ENCODE results near the gene KCNC3. TPM values are rescaled to one million over a fixed set of nuclear protein-coding genes. Genes with fewer than 3 reads are reported as not detected.

KCNC3 gene
- total RNA-seq, 1 experiment from 2014 or later, result 17.3 TPM

GRCh38 chr19:50378863-50379236 lies 49.7 kb upstream of the KCNC3 start:
- no peak overlapping the region for H3K27ac ChIP-seq (ENCODE audit: insufficient read length, low read depth, low read length)
- no peak overlapping the region for H2AFZ ChIP-seq (ENCODE audit: low read length)
- H2BK20ac ChIP-seq (ENCODE audit: low read depth, low read length, poor library complexity, severe bottlenecking), result no peak overlapping the region
- H3K4me1 Mint-ChIP-seq, result peaks cover 8 to 17% of the 10 kb centered on the region in 2 experiments
- no peak overlapping the region for H3K56ac ChIP-seq (ENCODE audit: insufficient read length, low read depth, low read length)
- no peak overlapping the region for H4K5ac ChIP-seq (ENCODE audit: insufficient read length, low read depth, low read length)
- no peak overlapping the region for H4K8ac ChIP-seq (replicated peaks; ENCODE audit: insufficient read length, low read depth, low read length)
- no peak overlapping the region for H2BK120ac ChIP-seq (ENCODE audit: low read depth, low read length, poor library complexity, severe bottlenecking)
- H3K9me3 ChIP-seq (ENCODE audit: control insufficient read depth, low read depth, low read length), result no peaks in the 10 kb centered on the region
- no peak for DNase-seq
- no peak overlapping the region for H2BK5ac ChIP-seq (ENCODE audit: insufficient read length, low read length)
- no peak overlapping the region for H3K14ac ChIP-seq (ENCODE audit: insufficient read depth, low read length)
- no CpG with 5 or more reads among the region's 10 CpGs for WGBS (ENCODE audit: extremely low coverage, insufficient read length, low lambda C conversion rate)
- H3K27me3 Mint-ChIP-seq (ENCODE audit: low read depth), result 0 out of 2 replicates have a peak, but pooled peaks cover 3% of the 10 kb centered on the region
- no peaks in the 10 kb centered on the region for H3K79me2 ChIP-seq (ENCODE audit: insufficient read depth, low read length)
- peaks cover 5% of the 10 kb centered on the region for H3K23me2 ChIP-seq (ENCODE audit: insufficient read length, low read depth, low read length, poor library complexity, severe bottlenecking)
- no peak overlapping the region for H3K4ac ChIP-seq (ENCODE audit: low read depth, low read length)
- H3K9ac ChIP-seq (ENCODE audit: extremely low read depth, insufficient read length, low read length), result no peak overlapping the region
- no peak overlapping the region for H4K91ac ChIP-seq (ENCODE audit: insufficient read length, low read depth, low read length)
- H3T11ph ChIP-seq (ENCODE audit: low read length), result no peak overlapping the region
- H2BK15ac ChIP-seq (ENCODE audit: low read depth, low read length), result no peak overlapping the region
- no peak overlapping the region for H3K4me2 ChIP-seq (ENCODE audit: insufficient read depth, insufficient read length, low read length)
- peaks cover 0 to 4% of the 10 kb centered on the region in 2 experiments; a peak in 2 of 5 replicates for H3K9me3 Mint-ChIP-seq
- no peaks in the 10 kb centered on the region for H4K20me1 ChIP-seq (ENCODE audit: control insufficient read depth, insufficient read depth, insufficient read length)
- no peaks in the 10 kb centered on the region for H3K4me1 ChIP-seq (ENCODE audit: insufficient read depth, low read length)
- no peaks in the 10 kb centered on the region for H3K79me1 ChIP-seq (ENCODE audit: insufficient read depth, low read depth, low read length, poor library complexity, severe bottlenecking)
- no peak for TF ChIP-seq CTCF (conservative IDR thresholded peaks at IDR 0.05)
- H3K18ac ChIP-seq (ENCODE audit: insufficient read length, low read depth, low read length), result no peak overlapping the region
- H3K36me3 Mint-ChIP-seq (ENCODE audit: insufficient read depth in 1 of 3, low read depth in 3 of 3), result peaks cover 26 to 45% (median 45%) of the 10 kb centered on the region in 3 experiments; a peak in 6 of 7 replicates
- no peak overlapping the region for H2AK5ac ChIP-seq (ENCODE audit: insufficient read length, low read length)
- H3K23ac ChIP-seq (ENCODE audit: insufficient read length, low read depth, low read length), result no peak overlapping the region
- no peaks in the 10 kb centered on the region for H3K27me3 ChIP-seq (ENCODE audit: insufficient read depth, low read length)
- no peak overlapping the region for H2BK12ac ChIP-seq (ENCODE audit: insufficient read length, low read depth, low read length)
- no peak overlapping the region for H3K4me3 Mint-ChIP-seq
- no peak overlapping the region for H3K27ac Mint-ChIP-seq
